Uterus (tissue), 4 donors: ENCODE measurements around the gene RNF175. TPM values are rescaled to one million over a fixed set of nuclear protein-coding genes. Genes with fewer than 3 reads are reported as not detected.

Source experiments
- DNase-seq, 2 donors: peaks; one replicate each; pipeline ENCODE4 v3.0.0-alpha.2; 2019 to 2020
- H3K27ac ChIP-seq, 2 donors: fragments of 200-600 bp; sonication (generic); 1 replicate in 1 of 2; 2 replicates in 1 of 2; pipeline ENCODE4 v1.5.1; 2016 to 2018
- H3K27me3 ChIP-seq, 2 donors: fragments of 200-600 bp; sonication (generic); one replicate each; pipeline ENCODE4 v1.5.1; 2018 to 2019; ENCODE audit warnings: control low read depth in 1 of 2
- H3K36me3 ChIP-seq, 2 donors: fragments of 200-600 bp; sonication (generic); one replicate each; pipeline ENCODE4 v1.5.1; 2019; ENCODE audit warnings: control low read depth in 1 of 2
- H3K4me1 ChIP-seq, 2 donors: fragments of 200-600 bp; sonication (generic); one replicate each; pipeline ENCODE4 v1.5.1; 2018 to 2019; ENCODE audit warnings: control low read depth in 1 of 2
- H3K4me3 ChIP-seq, 2 donors: fragments of 200-600 bp; sonication (generic); 1 replicate in 1 of 2; 2 replicates in 1 of 2; pipeline ENCODE4 v1.5.1; 2018 to 2019; ENCODE audit warnings: mild to moderate bottlenecking in 1 of 2
- H3K9me3 ChIP-seq, 2 donors: fragments of 200-600 bp; sonication (generic); one replicate each; pipeline ENCODE4 v1.5.1; 2019; ENCODE audit warnings: control low read depth in 1 of 2
- POLR2A ChIP-seq, 2 donors: fragments of 450-650 bp; IDR thresholded peaks; one replicate each; pipeline ENCODE4 v1.6.1; 2016; ENCODE audit warnings: antibody characterized with exemption in 2 of 2, mild to moderate bottlenecking in 1 of 2, moderate library complexity in 1 of 2
- intact Hi-C: fragments of 100-400 bp; cut with DNase I; formaldehyde crosslinking; loops from one replicate; pipeline ENCODE4 v1.15.1; 2023; ENCODE audit warnings: low total_unique reads
- total RNA-seq, 4 donors: library from RNA; depleted of rRNA in 3 of 4; stranded (reverse); fragments of >200 nt in 3 of 4; gene quantifications; one replicate each; pipeline versions ENCODE4 v1.1.0 to v1.2.4, GENCODE V29; 2014 to 2023
- TF ChIP-seq, protein P1 (sequence below), 4 experiments: fragments of 200-600 bp in 2 of 4; fragments of 450-650 bp in 2 of 4; sonication (generic) in 2 of 4; IDR thresholded peaks; one replicate each; pipeline ENCODE4 v1.5.1; 2016 to 2019; ENCODE audit warnings: antibody characterized with exemption in 4 of 4, mild to moderate bottlenecking in 2 of 4, moderate library complexity in 1 of 4
- donor health status: DM: yes; HTN: yes; CAD: no.

RNF175 gene
- total RNA-seq, 4 donors from 2014 or later, result 3.9 TPM; not detected in 3

DNA sequence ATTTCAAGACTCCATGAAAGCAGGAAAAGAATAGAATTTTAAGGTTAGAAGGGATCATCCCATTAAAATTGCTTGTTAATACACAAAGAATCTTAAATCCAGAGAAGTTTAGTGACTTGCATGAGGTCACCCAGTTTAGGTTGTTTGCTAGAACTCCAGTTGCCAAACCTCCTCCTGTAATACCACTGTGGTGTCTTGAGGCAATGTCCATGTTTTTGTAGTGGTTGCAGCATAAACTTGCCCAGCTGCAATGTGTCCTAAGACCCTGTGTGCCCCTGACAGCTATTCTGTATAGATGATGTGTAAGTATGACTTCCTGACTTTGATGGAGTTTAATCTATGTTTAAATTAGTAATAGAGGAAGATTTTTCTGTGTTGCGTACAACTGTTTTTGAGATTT lies 22.8 kb upstream of the RNF175 start:
- Histone ChIP-seq H3K36me3 (no peaks in the 10 kb centered on the region), H3K27me3 (no peaks in the 10 kb centered on the region), H3K4me3 (no peak overlapping the region), H3K9me3 (no peaks in the 10 kb centered on the region), H3K27ac (no peak overlapping the region), H3K4me1 (no peaks in the 10 kb centered on the region)
- TF ChIP-seq, protein P1, sequence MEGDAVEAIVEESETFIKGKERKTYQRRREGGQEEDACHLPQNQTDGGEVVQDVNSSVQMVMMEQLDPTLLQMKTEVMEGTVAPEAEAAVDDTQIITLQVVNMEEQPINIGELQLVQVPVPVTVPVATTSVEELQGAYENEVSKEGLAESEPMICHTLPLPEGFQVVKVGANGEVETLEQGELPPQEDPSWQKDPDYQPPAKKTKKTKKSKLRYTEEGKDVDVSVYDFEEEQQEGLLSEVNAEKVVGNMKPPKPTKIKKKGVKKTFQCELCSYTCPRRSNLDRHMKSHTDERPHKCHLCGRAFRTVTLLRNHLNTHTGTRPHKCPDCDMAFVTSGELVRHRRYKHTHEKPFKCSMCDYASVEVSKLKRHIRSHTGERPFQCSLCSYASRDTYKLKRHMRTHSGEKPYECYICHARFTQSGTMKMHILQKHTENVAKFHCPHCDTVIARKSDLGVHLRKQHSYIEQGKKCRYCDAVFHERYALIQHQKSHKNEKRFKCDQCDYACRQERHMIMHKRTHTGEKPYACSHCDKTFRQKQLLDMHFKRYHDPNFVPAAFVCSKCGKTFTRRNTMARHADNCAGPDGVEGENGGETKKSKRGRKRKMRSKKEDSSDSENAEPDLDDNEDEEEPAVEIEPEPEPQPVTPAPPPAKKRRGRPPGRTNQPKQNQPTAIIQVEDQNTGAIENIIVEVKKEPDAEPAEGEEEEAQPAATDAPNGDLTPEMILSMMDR (IDR thresholded peaks at IDR 0.05), result no peak
- no peak for TF ChIP-seq POLR2A (IDR thresholded peaks at IDR 0.05)
- intact Hi-C loops, result no loop called here
- DNase-seq, result no peak

DNA sequence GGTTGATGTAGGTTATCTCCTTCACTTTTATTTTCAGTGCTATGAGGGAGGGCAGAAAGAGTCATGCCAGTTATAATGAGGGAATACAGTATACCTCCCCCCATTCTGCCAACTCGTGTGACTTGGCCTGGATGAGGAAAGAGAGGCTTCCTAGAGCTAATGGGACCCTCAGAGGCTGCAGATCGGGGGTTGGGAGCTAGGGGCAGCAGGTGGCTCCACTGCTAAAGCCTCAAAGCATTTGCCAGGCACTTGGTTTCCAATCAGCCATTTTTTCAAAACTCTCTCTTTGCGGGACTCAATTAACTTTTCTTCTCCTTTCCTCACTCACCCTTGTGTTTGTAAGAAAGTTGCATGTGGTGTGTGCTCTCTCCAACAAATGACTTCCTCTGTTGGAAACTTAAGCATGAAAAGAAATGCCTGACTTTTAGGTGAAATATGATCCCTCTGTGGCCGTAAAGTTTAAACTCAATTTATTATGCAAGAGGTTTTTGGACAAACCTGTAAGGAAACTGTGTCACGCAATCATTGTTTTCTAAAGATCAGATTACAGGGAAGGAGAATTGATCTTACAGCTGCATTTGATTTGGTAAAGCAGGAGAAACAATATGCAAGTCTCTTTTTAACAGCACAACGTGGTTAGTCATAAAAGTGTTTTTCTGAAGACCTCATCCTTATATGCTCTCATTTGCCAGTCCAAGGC lies 22.0 kb upstream of the RNF175 start:
- TF ChIP-seq, protein P1 (IDR thresholded peaks at IDR 0.05), result no peak
- no peak for TF ChIP-seq POLR2A (IDR thresholded peaks at IDR 0.05)
- no peak overlapping the region for H3K4me3 ChIP-seq
- H3K27ac ChIP-seq, result no peak overlapping the region
- H3K9me3 ChIP-seq, result no peaks in the 10 kb centered on the region
- no peak for DNase-seq
- H3K36me3 ChIP-seq, result no peaks in the 10 kb centered on the region
- H3K27me3 ChIP-seq, result no peaks in the 10 kb centered on the region
- intact Hi-C loops, result no loop called here
- H3K4me1 ChIP-seq, result no peaks in the 10 kb centered on the region

DNA sequence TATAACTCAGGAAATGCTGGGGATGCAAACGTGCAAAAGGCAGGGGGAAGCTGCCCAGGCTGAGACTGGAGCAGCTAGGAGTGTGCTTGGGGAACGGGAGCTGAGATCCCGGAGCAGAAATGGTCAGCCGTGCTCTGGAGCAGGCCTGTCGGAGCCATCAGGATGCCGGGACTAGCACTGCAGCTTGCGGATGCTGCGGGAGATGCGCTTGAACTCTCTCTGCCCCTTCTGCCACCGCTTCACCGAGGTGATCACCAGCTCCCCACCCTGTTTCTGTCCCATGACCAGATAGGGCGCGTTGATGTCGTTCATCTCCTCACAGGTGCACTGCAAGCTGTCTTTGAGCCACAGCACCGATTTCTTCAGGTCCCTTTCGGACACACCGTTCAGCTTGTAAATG lies 21.5 kb upstream of the RNF175 start:
- DNase-seq, result no peak
- TF ChIP-seq, protein P1 (IDR thresholded peaks at IDR 0.05), result no peak
- TF ChIP-seq POLR2A (IDR thresholded peaks at IDR 0.05), result no peak
- Histone ChIP-seq H3K4me1 (no peaks in the 10 kb centered on the region), H3K36me3 (no peaks in the 10 kb centered on the region), H3K27ac (no peak overlapping the region), H3K4me3 (no peak overlapping the region), H3K27me3 (no peaks in the 10 kb centered on the region), H3K9me3 (no peaks in the 10 kb centered on the region)
- intact Hi-C loops, result no loop called here

DNA sequence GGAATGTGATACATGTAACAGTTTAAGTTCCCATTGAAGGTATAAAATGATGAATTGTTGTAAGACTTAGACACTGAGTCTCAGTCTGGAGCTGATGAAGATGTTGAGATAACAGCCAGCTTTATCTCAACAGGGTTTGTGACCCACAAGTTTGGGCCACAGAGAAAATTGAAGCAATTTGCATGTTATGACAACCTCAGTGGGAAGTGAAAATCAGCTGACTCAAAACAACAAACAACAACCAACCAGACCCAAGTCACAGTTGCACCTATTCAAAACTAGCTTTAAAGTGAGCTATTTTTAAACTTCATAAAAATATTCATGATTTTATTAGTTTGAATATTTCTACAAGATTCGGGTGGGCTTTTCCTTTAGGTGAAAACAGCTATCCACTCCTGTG lies 21.1 kb upstream of the RNF175 start:
- Histone ChIP-seq H3K27me3 (no peaks in the 10 kb centered on the region), H3K36me3 (no peaks in the 10 kb centered on the region), H3K4me3 (no peak overlapping the region), H3K27ac (no peak overlapping the region), H3K9me3 (no peaks in the 10 kb centered on the region), H3K4me1 (no peaks in the 10 kb centered on the region)
- no peak for DNase-seq
- TF ChIP-seq POLR2A (IDR thresholded peaks at IDR 0.05), result no peak
- TF ChIP-seq, protein P1 (IDR thresholded peaks at IDR 0.05), result no peak
- intact Hi-C loops, result no loop called here

DNA sequence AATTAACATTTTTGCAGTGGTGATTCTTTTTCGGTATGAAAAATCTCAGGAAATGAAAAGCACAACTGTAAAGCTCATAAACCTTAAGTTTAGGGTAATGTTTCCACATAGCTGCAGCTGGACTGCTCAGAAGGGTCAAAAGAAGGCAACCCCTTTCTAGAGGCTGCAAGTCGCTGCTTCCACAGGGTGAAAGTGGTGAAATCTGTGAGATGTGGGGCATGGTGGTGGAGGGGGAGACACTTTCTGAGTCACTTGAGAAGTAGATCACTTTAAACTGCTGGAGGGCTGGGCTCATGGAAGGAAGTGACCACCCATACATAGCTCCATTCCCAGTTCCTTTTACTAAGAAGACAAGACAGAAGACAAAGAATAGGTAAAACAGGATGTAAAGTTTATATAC lies 20.4 kb upstream of the RNF175 start:
- no peaks in the 10 kb centered on the region for H3K4me1 ChIP-seq
- no peak for DNase-seq
- H3K36me3 ChIP-seq, result no peaks in the 10 kb centered on the region
- no peaks in the 10 kb centered on the region for H3K27me3 ChIP-seq
- TF ChIP-seq POLR2A (IDR thresholded peaks at IDR 0.05), result no peak
- TF ChIP-seq, protein P1 (IDR thresholded peaks at IDR 0.05), result no peak
- H3K4me3 ChIP-seq, result no peak overlapping the region
- H3K9me3 ChIP-seq, result no peaks in the 10 kb centered on the region
- intact Hi-C loops, result no loop called here
- H3K27ac ChIP-seq, result no peak overlapping the region
